WTC11 (cell line): Measurements from ENCODE around the gene NSUN7. TPM values are rescaled to one million over a fixed set of nuclear protein-coding genes. Genes with fewer than 3 reads are reported as not detected.

Experiments used
- ATAC-seq: fragments of 200-7000 bp; cut with Tn5 transposase; 2 replicates; pipeline ENCODE4 v1.10.0; 2021; ENCODE audit warnings: mild to moderate bottlenecking, moderate library complexity
- CTCF ChIA-PET: fragments of 300-600 bp; sonication (Branson Sonifier 250); formaldehyde crosslinking; loops from one replicate; lab custom pipeline; 2021; ENCODE audit warnings: antibody characterized with exemption; lab: Charles Lee
- POLR2A ChIA-PET: fragments of 350-600 bp; sonication (Branson Sonifier 250); formaldehyde crosslinking; loops from one replicate; lab custom pipeline; 2021; ENCODE audit warnings: antibody characterized with exemption; lab: Charles Lee
- DNase-seq: peaks from one replicate; pipeline ENCODE4 v3.0.0; 2021; ENCODE audit warnings: low spot score
- H3K27ac Mint-ChIP-seq: 2 replicates; pipeline ENCODE4 v1.8.0; 2021; ENCODE audit warnings: mixed read lengths
- H3K27me3 Mint-ChIP-seq: 2 replicates; pipeline ENCODE4 v1.8.0; 2021; ENCODE audit warnings: low read depth, mild to moderate bottlenecking, moderate library complexity, mixed read lengths
- H3K36me3 Mint-ChIP-seq: 2 replicates; pipeline ENCODE4 v1.8.0; 2021; ENCODE audit warnings: mixed read lengths
- H3K4me1 Mint-ChIP-seq: 2 replicates; pipeline ENCODE4 v1.8.0; 2022; ENCODE audit warnings: mixed read lengths
- H3K4me3 Mint-ChIP-seq: 2 replicates; pipeline ENCODE4 v1.8.0; 2021; ENCODE audit warnings: mild to moderate bottlenecking, moderate library complexity, mixed read lengths
- H3K9me3 Mint-ChIP-seq: 2 replicates; pipeline ENCODE4 v1.8.0; 2021; ENCODE audit warnings: mixed read lengths
- AR ChIP-seq: fragments of 250-450 bp; sonication (Bioruptor Pico); IDR thresholded peaks from 2 replicates; pipeline ENCODE4 v1.9.0; 2021; ENCODE audit warnings: mild to moderate bottlenecking
- ATF1 ChIP-seq: sonication (generic); formaldehyde crosslinking; IDR thresholded peaks from 2 replicates; pipeline ENCODE4 v1.8.1; 2023; ENCODE audit warnings: mild to moderate bottlenecking, moderate library complexity, missing genetic modification reagents
- ETV6 ChIP-seq: sonication (generic); formaldehyde crosslinking; IDR thresholded peaks from 2 replicates; pipeline ENCODE4 v1.8.1; 2022; ENCODE audit warnings: mild to moderate bottlenecking, missing genetic modification reagents
- FOXP1 ChIP-seq: sonication (generic); formaldehyde crosslinking; IDR thresholded peaks from 2 replicates; pipeline ENCODE4 v1.8.0; 2022; ENCODE audit warnings: missing genetic modification reagents, mild to moderate bottlenecking, moderate library complexity, borderline replicate concordance
- FOXP4 ChIP-seq: sonication (generic); formaldehyde crosslinking; IDR thresholded peaks from 2 replicates; pipeline ENCODE4 v1.8.0; 2022; ENCODE audit warnings: mild to moderate bottlenecking, missing genetic modification reagents
- JAZF1 ChIP-seq: fragments of 250-450 bp; sonication (Bioruptor Pico); IDR thresholded peaks from 2 replicates; pipeline ENCODE4 v1.9.0; 2021; ENCODE audit warnings: moderate library complexity, mild to moderate bottlenecking, inconsistent platforms
- JUN ChIP-seq: sonication (generic); formaldehyde crosslinking; IDR thresholded peaks from 2 replicates; pipeline ENCODE4 v1.8.0; 2023; ENCODE audit warnings: mild to moderate bottlenecking, missing genetic modification reagents
- NR2C2 ChIP-seq: sonication (generic); formaldehyde crosslinking; IDR thresholded peaks from 2 replicates; pipeline ENCODE4 v1.8.0; 2022; ENCODE audit warnings: mild to moderate bottlenecking, missing genetic modification reagents
- OVOL2 ChIP-seq: fragments of 250-450 bp; sonication (Bioruptor Pico); IDR thresholded peaks from 2 replicates; pipeline ENCODE4 v1.9.0; 2021; ENCODE audit warnings: mild to moderate bottlenecking, borderline replicate concordance
- SMAD3 ChIP-seq: sonication (generic); formaldehyde crosslinking; IDR thresholded peaks from 2 replicates; pipeline ENCODE4 v1.8.0; 2022; ENCODE audit warnings: missing genetic modification reagents, mild to moderate bottlenecking, borderline replicate concordance
- TP53 ChIP-seq: sonication (generic); formaldehyde crosslinking; IDR thresholded peaks from 2 replicates; pipeline ENCODE4 v1.8.1; 2023; ENCODE audit warnings: mild to moderate bottlenecking, missing genetic modification reagents
- USF1 ChIP-seq: sonication (generic); formaldehyde crosslinking; IDR thresholded peaks from 2 replicates; pipeline ENCODE4 v1.8.0; 2022; ENCODE audit warnings: mild to moderate bottlenecking, missing genetic modification reagents
- ZNF219 ChIP-seq: sonication (generic); formaldehyde crosslinking; IDR thresholded peaks from 2 replicates; pipeline ENCODE4 v1.8.0; 2023; ENCODE audit warnings: missing genetic modification reagents, mild to moderate bottlenecking, borderline replicate concordance
- total RNA-seq: library from RNA; stranded (reverse); gene quantifications from 3 replicates; pipeline ENCODE4 v1.2.3, GENCODE V29; 2021
- TF ChIP-seq, protein P1 (sequence below): sonication (generic); formaldehyde crosslinking; IDR thresholded peaks from 2 replicates; pipeline ENCODE4 v1.8.1; 2022; ENCODE audit warnings: missing genetic modification reagents, borderline replicate concordance
- TF ChIP-seq, protein P2 (sequence below): fragments of 200-600 bp; IDR thresholded peaks from 2 replicates; pipeline ENCODE4 v1.8.0; 2022; ENCODE audit warnings: antibody characterized with exemption
- TF ChIP-seq, protein P3 (sequence below): sonication (generic); formaldehyde crosslinking; IDR thresholded peaks from 2 replicates; pipeline ENCODE4 v1.8.1; 2023; ENCODE audit warnings: mild to moderate bottlenecking, missing genetic modification reagents
- TF ChIP-seq, protein P4 (sequence below): fragments of 250-450 bp; sonication (Bioruptor Pico); IDR thresholded peaks from 2 replicates; pipeline ENCODE4 v1.9.0; 2021; ENCODE audit warnings: mild to moderate bottlenecking

NSUN7 gene
- total RNA-seq, 1 experiment from 2014 or later, result 24.1 TPM

GRCh38 chr4:40825014-40825838 is 75.5 kb downstream of the NSUN7 start (continued):
- TF ChIP-seq NR2C2 (CRISPR knock-in tag) (no peak), ZNF219 (CRISPR knock-in tag) (no peak), TP53 (CRISPR knock-in tag) (no peak), AR (CRISPR knock-in tag) (no peak), USF1 (CRISPR knock-in tag) (no peak), OVOL2 (CRISPR knock-in tag) (no peak), JUN (CRISPR knock-in tag) (no peak), ATF1 (CRISPR knock-in tag) (no peak), ETV6 (CRISPR knock-in tag) (no peak)
- TF ChIP-seq, protein P1, sequence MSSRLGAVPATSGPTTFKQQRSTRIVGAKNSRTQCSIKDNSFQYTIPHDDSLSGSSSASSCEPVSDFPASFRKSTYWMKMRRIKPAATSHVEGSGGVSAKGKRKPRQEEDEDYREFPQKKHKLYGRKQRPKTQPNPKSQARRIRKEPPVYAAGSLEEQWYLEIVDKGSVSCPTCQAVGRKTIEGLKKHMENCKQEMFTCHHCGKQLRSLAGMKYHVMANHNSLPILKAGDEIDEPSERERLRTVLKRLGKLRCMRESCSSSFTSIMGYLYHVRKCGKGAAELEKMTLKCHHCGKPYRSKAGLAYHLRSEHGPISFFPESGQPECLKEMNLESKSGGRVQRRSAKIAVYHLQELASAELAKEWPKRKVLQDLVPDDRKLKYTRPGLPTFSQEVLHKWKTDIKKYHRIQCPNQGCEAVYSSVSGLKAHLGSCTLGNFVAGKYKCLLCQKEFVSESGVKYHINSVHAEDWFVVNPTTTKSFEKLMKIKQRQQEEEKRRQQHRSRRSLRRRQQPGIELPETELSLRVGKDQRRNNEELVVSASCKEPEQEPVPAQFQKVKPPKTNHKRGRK (CRISPR knock-in tag), result no peak
- TF ChIP-seq, protein P2, sequence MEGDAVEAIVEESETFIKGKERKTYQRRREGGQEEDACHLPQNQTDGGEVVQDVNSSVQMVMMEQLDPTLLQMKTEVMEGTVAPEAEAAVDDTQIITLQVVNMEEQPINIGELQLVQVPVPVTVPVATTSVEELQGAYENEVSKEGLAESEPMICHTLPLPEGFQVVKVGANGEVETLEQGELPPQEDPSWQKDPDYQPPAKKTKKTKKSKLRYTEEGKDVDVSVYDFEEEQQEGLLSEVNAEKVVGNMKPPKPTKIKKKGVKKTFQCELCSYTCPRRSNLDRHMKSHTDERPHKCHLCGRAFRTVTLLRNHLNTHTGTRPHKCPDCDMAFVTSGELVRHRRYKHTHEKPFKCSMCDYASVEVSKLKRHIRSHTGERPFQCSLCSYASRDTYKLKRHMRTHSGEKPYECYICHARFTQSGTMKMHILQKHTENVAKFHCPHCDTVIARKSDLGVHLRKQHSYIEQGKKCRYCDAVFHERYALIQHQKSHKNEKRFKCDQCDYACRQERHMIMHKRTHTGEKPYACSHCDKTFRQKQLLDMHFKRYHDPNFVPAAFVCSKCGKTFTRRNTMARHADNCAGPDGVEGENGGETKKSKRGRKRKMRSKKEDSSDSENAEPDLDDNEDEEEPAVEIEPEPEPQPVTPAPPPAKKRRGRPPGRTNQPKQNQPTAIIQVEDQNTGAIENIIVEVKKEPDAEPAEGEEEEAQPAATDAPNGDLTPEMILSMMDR, result no peak

- H3K27me3 Mint-ChIP-seq, result no peaks in the 10 kb centered on the region
- H3K27ac Mint-ChIP-seq, result no peak overlapping the region
- H3K36me3 Mint-ChIP-seq, result peaks cover 54% of the 10 kb centered on the region
- no peak for ATAC-seq
- H3K9me3 Mint-ChIP-seq, result no peaks in the 10 kb centered on the region
- H3K4me3 Mint-ChIP-seq, result no peak overlapping the region
- no peaks in the 10 kb centered on the region for H3K4me1 Mint-ChIP-seq
- ChIA-PET POLR2A (no interaction called here), CTCF (interaction anchor here (1.8 kb wide), 1 partner anchor 14 kb away, joined by 4 read pairs; no protein-coding TSS in a partner anchor)
- DNase-seq, result no peak
- no peak for TF ChIP-seq JAZF1
- no peak for TF ChIP-seq SMAD3 (CRISPR knock-in tag)
- no peak for TF ChIP-seq FOXP1 (CRISPR knock-in tag)
- no peak for TF ChIP-seq USF1 (CRISPR knock-in tag)
- no peak for TF ChIP-seq FOXP4 (CRISPR knock-in tag)
- TF ChIP-seq, protein P3, sequence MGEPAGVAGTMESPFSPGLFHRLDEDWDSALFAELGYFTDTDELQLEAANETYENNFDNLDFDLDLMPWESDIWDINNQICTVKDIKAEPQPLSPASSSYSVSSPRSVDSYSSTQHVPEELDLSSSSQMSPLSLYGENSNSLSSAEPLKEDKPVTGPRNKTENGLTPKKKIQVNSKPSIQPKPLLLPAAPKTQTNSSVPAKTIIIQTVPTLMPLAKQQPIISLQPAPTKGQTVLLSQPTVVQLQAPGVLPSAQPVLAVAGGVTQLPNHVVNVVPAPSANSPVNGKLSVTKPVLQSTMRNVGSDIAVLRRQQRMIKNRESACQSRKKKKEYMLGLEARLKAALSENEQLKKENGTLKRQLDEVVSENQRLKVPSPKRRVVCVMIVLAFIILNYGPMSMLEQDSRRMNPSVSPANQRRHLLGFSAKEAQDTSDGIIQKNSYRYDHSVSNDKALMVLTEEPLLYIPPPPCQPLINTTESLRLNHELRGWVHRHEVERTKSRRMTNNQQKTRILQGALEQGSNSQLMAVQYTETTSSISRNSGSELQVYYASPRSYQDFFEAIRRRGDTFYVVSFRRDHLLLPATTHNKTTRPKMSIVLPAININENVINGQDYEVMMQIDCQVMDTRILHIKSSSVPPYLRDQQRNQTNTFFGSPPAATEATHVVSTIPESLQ (CRISPR knock-in tag), result no peak
- TF ChIP-seq, protein P1 (CRISPR knock-in tag), result no peak
- TF ChIP-seq, protein P4, sequence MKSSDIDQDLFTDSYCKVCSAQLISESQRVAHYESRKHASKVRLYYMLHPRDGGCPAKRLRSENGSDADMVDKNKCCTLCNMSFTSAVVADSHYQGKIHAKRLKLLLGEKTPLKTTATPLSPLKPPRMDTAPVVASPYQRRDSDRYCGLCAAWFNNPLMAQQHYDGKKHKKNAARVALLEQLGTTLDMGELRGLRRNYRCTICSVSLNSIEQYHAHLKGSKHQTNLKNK (CRISPR knock-in tag), result no peak
- TF ChIP-seq ATF1 (CRISPR knock-in tag), result no peak
- TF ChIP-seq, protein P2, result no peak
Measured at GRCh38 chr4:40826821-40827220, 77.1 kb downstream of the NSUN7 start.
